Hematopoietic multipotent progenitor cell treated with erythropoietin and hydrocortisone succinate and interleukin-3 and kit ligand, for 8 days (in vitro differentiated cells): ENCODE results near the gene CCDC182.

Experiments used
- DNase-seq: peaks from one replicate; pipeline ENCODE4 v3.0.0-alpha.2; 2015

The CCDC182 gene

GRCh38 chr17:57696050-57696449 lies 49.0 kb downstream of the CCDC182 start:
- no peak for DNase-seq
